ENCODE results near the gene FBXO4.
"Not testable (repeated sequence)": the region's sequence is repeated elsewhere in the genome, so short reads cannot be mapped to it uniquely, and the experiment has no call there.

The FBXO4 gene

GRCh38 chr5:41927604-41928003, 2.5 kb downstream of the FBXO4 start:
- no peak for DNase-seq
- no peaks in the 10 kb centered on the region for H3K36me3 ChIP-seq (replicated peaks)
- in situ Hi-C loops (cut with HindIII; ENCODE audit: low pct_ligation_motif_present, low sequenced_read_pairs): no loop called here

DNA sequence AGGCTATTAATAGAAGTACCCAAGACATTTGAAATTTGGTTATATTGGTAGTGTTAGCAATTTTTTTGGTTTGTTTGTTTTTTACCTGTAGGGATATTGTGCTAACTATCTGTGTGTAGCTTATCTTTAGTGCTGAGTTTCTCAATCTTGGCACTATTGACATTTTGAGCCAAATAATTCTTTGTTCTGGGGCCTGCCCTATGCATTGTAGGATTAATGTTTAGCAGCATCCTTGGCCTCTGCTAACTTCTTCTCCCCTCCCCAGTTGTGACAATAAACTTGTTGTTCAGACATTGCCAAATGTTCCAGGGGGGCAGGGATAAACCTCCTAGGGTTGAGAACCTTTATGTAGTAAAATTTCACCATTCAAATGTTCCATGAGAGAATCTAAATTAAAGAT, 4.0 kb downstream of the FBXO4 start:
- no peak for DNase-seq
- no peak for TF ChIP-seq CTCF (IDR thresholded peaks at IDR 0.05; ENCODE audit: low read depth, low read length, missing control alignments)
- in situ Hi-C loops (cut with HindIII; ENCODE audit: low pct_ligation_motif_present, low sequenced_read_pairs): no loop called here
- Histone ChIP-seq H3K36me3 (replicated peaks) (no peaks in the 10 kb centered on the region), H3K27me3 (replicated peaks) (no peaks in the 10 kb centered on the region), H3K27ac (no peak overlapping the region), H3K4me3 (ENCODE audit: low read depth, low read length) (no peak overlapping the region)

More at GRCh38 chr5:41927604-41928003, 2.5 kb downstream of the FBXO4 start:
- Histone ChIP-seq H3K27ac (no peak overlapping the region), H3K27me3 (replicated peaks) (no peaks in the 10 kb centered on the region), H3K4me3 (ENCODE audit: low read depth, low read length) (no peak overlapping the region)
- no peak for TF ChIP-seq CTCF (IDR thresholded peaks at IDR 0.05; ENCODE audit: low read depth, low read length, missing control alignments)

- in situ Hi-C loops (cut with HindIII; ENCODE audit: low pct_ligation_motif_present, low sequenced_read_pairs): no loop called here
- TF ChIP-seq CTCF (IDR thresholded peaks at IDR 0.05; ENCODE audit: low read depth, low read length, missing control alignments): no peak
- no peak overlapping the region for H3K27ac ChIP-seq
- no peaks in the 10 kb centered on the region for H3K36me3 ChIP-seq (replicated peaks)
- no peak overlapping the region for H3K4me3 ChIP-seq (ENCODE audit: low read depth, low read length)
- no peaks in the 10 kb centered on the region for H3K27me3 ChIP-seq (replicated peaks)
- no peak for DNase-seq
Observed at GRCh38 chr5:41932770-41933169, 7.7 kb downstream of the FBXO4 start.

DNA sequence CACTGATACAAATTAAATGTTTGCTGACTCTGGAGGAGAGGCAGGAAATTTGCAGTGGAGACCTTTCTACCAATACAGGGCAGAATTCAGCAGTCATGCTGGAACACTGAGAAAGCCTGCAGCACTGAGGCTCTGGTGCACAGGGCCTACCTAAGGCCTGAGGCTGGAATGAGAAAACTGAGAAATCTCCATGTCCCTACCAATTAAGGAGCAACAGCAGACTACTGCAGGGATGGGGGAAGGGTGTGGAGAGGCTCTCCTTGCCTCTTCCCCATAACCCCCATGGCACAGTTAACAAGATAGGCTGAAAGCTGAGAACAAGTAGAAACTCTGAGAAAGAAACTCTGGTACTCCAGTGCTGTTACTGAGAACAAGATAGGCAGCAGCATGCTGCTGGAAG, 10.5 kb downstream of the FBXO4 start:
- TF ChIP-seq CTCF (IDR thresholded peaks at IDR 0.05; ENCODE audit: low read depth, low read length, missing control alignments): no peak
- no peak for DNase-seq
- no peaks in the 10 kb centered on the region for H3K36me3 ChIP-seq (replicated peaks)
- in situ Hi-C loops (cut with HindIII; ENCODE audit: low pct_ligation_motif_present, low sequenced_read_pairs): no loop called here
- no peaks in the 10 kb centered on the region for H3K27me3 ChIP-seq (replicated peaks)
- H3K27ac ChIP-seq: no peak overlapping the region
- no peak overlapping the region for H3K4me3 ChIP-seq (ENCODE audit: low read depth, low read length)

DNA sequence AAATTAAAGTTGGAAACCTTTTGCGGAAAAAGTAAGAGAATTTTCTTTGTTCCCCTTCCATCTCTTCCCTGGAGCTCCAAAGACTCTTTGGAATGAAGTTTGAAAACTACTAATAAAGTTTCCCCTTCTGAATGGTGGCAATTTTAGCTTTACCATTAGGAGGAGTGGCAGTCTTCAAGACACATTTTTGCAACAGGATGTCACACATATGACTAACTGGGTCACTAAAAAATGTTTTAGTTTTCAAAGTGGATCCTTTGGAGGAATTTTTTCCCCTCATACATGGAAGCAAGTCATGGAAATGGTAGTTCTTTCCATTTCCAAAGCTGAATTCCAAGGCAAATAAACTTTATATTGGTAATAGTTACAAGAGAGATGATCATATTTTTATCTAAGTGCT, 15.6 kb downstream of the FBXO4 start:
- Histone ChIP-seq H3K36me3 (replicated peaks) (no peaks in the 10 kb centered on the region), H3K27me3 (replicated peaks) (no peaks in the 10 kb centered on the region), H3K27ac (no peak overlapping the region), H3K4me3 (ENCODE audit: low read depth, low read length) (no peak overlapping the region)
- in situ Hi-C loops (cut with HindIII; ENCODE audit: low pct_ligation_motif_present, low sequenced_read_pairs): no loop called here
- TF ChIP-seq CTCF (IDR thresholded peaks at IDR 0.05; ENCODE audit: low read depth, low read length, missing control alignments): no peak
- DNase-seq: no peak

GRCh38 chr5:41945332-41945955, 20.4 kb downstream of the FBXO4 start:
- in situ Hi-C loops (cut with HindIII; ENCODE audit: low pct_ligation_motif_present, low sequenced_read_pairs): not testable (repeated sequence)

More at GRCh38 chr5:41945332-41945955, 20.4 kb downstream of the FBXO4 start:
- not testable (repeated sequence) for H3K4me3 ChIP-seq (ENCODE audit: low read depth, low read length); H3K27me3 ChIP-seq (replicated peaks); DNase-seq; H3K36me3 ChIP-seq (replicated peaks); H3K27ac ChIP-seq

Data from brain microvascular endothelial cell (primary cell).